Ishikawa (cell line): ENCODE measurements around the gene NGDN.

Experiments
- CEBPB ChIP-seq: IDR thresholded peaks from 2 replicates; pipeline ENCODE4 v1.6.1; 2012
- CREB1 ChIP-seq: IDR thresholded peaks from 2 replicates; pipeline ENCODE4 v1.6.1; 2012; ENCODE audit warnings: low read depth
- YY1 ChIP-seq: IDR thresholded peaks from 2 replicates; pipeline ENCODE4 v1.6.1; 2012; ENCODE audit warnings: low read depth
- TF ChIP-seq, protein P1 (sequence below): IDR thresholded peaks from 2 replicates; pipeline ENCODE4 v1.6.1; 2012; ENCODE audit warnings: low read depth, mild to moderate bottlenecking

DNA sequence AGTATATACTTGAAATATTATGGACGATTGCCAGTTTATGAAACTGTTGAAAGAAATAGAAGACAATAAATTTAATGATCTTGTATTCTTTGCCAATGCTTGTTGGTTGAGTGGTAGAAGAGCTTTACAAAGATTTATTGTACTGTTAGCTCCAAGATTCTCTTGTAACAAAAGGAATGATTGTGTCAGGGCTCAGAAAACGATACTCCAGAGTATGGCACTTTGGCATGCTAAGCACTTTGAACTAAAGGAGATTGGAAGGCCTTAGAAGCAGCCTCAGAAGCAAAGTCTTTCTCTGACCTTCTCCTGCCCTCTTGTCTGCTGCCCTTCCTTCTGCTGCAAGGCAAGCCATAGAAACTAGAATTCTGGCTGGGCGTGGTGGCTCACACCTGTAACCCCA lies 4.2 kb upstream of the NGDN start:
- TF ChIP-seq CEBPB (no peak), CREB1 (no peak), YY1 (no peak)
- TF ChIP-seq, protein P1, sequence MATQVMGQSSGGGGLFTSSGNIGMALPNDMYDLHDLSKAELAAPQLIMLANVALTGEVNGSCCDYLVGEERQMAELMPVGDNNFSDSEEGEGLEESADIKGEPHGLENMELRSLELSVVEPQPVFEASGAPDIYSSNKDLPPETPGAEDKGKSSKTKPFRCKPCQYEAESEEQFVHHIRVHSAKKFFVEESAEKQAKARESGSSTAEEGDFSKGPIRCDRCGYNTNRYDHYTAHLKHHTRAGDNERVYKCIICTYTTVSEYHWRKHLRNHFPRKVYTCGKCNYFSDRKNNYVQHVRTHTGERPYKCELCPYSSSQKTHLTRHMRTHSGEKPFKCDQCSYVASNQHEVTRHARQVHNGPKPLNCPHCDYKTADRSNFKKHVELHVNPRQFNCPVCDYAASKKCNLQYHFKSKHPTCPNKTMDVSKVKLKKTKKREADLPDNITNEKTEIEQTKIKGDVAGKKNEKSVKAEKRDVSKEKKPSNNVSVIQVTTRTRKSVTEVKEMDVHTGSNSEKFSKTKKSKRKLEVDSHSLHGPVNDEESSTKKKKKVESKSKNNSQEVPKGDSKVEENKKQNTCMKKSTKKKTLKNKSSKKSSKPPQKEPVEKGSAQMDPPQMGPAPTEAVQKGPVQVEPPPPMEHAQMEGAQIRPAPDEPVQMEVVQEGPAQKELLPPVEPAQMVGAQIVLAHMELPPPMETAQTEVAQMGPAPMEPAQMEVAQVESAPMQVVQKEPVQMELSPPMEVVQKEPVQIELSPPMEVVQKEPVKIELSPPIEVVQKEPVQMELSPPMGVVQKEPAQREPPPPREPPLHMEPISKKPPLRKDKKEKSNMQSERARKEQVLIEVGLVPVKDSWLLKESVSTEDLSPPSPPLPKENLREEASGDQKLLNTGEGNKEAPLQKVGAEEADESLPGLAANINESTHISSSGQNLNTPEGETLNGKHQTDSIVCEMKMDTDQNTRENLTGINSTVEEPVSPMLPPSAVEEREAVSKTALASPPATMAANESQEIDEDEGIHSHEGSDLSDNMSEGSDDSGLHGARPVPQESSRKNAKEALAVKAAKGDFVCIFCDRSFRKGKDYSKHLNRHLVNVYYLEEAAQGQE = no peak
